ENCODE data around the gene TOX2. TPM values are rescaled to one million over a fixed set of nuclear protein-coding genes. Genes with fewer than 3 reads are reported as not detected.

The TOX2 gene
- total RNA-seq, 1 experiment from 2014 or later: 1.7 TPM

DNA sequence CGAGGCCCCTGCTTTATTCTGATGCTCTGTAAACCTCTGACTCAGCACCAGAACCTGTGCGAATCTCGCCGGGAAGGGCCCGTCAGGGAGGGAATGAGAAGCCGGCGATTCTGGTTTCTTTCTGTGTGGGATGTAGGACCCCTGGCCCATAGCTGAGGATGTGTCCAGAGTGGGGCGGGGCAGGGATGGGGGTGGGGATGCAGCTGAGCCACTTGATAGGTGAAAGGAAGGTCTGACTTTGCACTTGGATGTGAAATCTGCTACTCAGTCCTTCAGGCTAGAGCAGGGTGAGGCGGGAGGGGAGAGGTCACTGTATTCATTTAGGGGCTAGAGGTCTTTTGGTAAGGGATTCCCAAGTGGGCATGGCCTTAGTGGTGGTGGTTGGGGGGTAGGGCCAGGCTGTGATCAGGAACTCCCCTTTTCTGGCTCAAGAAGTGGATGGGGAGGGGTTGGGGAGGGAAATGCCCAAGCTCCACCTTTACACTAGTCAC is 2.3 kb downstream of the TOX2 start:
- Histone ChIP-seq H3K79me2 (ENCODE audit: insufficient read depth, low read length) (no peaks in the 10 kb centered on the region), H3K23ac (ENCODE audit: insufficient read length, low read depth, low read length) (no peak overlapping the region), H4K5ac (ENCODE audit: insufficient read length, low read depth, low read length) (no peak overlapping the region), H3K4me2 (ENCODE audit: insufficient read depth, insufficient read length, low read length) (peak overlapping the region; percentile 86), H2BK20ac (ENCODE audit: low read depth, low read length, poor library complexity, severe bottlenecking) (no peak overlapping the region), H3K18ac (ENCODE audit: insufficient read length, low read depth, low read length) (no peak overlapping the region), H3K27me3 (ENCODE audit: insufficient read depth, low read length) (peaks cover 18% of the 10 kb centered on the region; the same call in 1 of the 2 replicates), H3K4me1 (ENCODE audit: insufficient read depth, low read length) (no peaks in the 10 kb centered on the region), H3K14ac (ENCODE audit: insufficient read depth, low read length) (no peak overlapping the region), H4K8ac (replicated peaks; ENCODE audit: insufficient read length, low read depth, low read length) (no peak overlapping the region), H2BK12ac (ENCODE audit: insufficient read length, low read depth, low read length) (no peak overlapping the region), H2BK15ac (ENCODE audit: low read depth, low read length) (no peak overlapping the region), H3K56ac (ENCODE audit: insufficient read length, low read depth, low read length) (no peak overlapping the region), H2AFZ (ENCODE audit: low read length) (no peak overlapping the region), H3K4ac (ENCODE audit: low read depth, low read length) (no peak overlapping the region), H2BK120ac (ENCODE audit: low read depth, low read length, poor library complexity, severe bottlenecking) (no peak overlapping the region), H4K20me1 (ENCODE audit: control insufficient read depth, insufficient read depth, insufficient read length) (peaks cover 3% of the 10 kb centered on the region), H2BK5ac (ENCODE audit: insufficient read length, low read length) (no peak overlapping the region), H3K9me3 (ENCODE audit: control insufficient read depth, low read depth, low read length) (no peaks in the 10 kb centered on the region), H3K23me2 (ENCODE audit: insufficient read length, low read depth, low read length, poor library complexity, severe bottlenecking) (peaks cover 19% of the 10 kb centered on the region), H4K91ac (ENCODE audit: insufficient read length, low read depth, low read length) (no peak overlapping the region), H2AK5ac (ENCODE audit: insufficient read length, low read length) (no peak overlapping the region), H3T11ph (ENCODE audit: low read length) (no peak overlapping the region), H3K79me1 (ENCODE audit: insufficient read depth, low read depth, low read length, poor library complexity, severe bottlenecking) (no peaks in the 10 kb centered on the region), H3K27ac (ENCODE audit: insufficient read length, low read depth, low read length) (no peak overlapping the region), H3K9ac (ENCODE audit: extremely low read depth, insufficient read length, low read length) (no peak overlapping the region)
- Mint-ChIP-seq H3K27ac (no peak overlapping the region), H3K4me3 (peak overlapping the region; percentile 71 to 77; a peak in 4 of 5 replicates), H3K9me3 (peaks cover 16% of the 10 kb centered on the region in 2 experiments; a peak in 4 of 5 replicates), H3K36me3 (ENCODE audit: insufficient read depth in 1 of 3, low read depth in 3 of 3) (peaks cover 0 to 4% (median 0%) of the 10 kb centered on the region in 3 experiments; a peak in 2 of 7 replicates), H3K27me3 (ENCODE audit: low read depth) (peaks cover 66% of the 10 kb centered on the region), H3K4me1 (peaks cover 14 to 18% of the 10 kb centered on the region in 2 experiments)
- TF ChIP-seq, protein P1, sequence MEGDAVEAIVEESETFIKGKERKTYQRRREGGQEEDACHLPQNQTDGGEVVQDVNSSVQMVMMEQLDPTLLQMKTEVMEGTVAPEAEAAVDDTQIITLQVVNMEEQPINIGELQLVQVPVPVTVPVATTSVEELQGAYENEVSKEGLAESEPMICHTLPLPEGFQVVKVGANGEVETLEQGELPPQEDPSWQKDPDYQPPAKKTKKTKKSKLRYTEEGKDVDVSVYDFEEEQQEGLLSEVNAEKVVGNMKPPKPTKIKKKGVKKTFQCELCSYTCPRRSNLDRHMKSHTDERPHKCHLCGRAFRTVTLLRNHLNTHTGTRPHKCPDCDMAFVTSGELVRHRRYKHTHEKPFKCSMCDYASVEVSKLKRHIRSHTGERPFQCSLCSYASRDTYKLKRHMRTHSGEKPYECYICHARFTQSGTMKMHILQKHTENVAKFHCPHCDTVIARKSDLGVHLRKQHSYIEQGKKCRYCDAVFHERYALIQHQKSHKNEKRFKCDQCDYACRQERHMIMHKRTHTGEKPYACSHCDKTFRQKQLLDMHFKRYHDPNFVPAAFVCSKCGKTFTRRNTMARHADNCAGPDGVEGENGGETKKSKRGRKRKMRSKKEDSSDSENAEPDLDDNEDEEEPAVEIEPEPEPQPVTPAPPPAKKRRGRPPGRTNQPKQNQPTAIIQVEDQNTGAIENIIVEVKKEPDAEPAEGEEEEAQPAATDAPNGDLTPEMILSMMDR (conservative IDR thresholded peaks at IDR 0.05): no peak
- WGBS (ENCODE audit: extremely low coverage, insufficient read length, low lambda C conversion rate): no CpG with 5 or more reads among the region's 9 CpGs
- no peak for DNase-seq
